Ovary (tissue), 9 donors: Measurements from ENCODE around the gene CLIC1. TPM values are rescaled to one million over a fixed set of nuclear protein-coding genes. Genes with fewer than 3 reads are reported as not detected.

Experiments
- DNase-seq, 5 donors: peaks; one replicate each; pipeline ENCODE4 v3.0.0-alpha.2; 2019 to 2020
- H3K27ac ChIP-seq, 2 donors: fragments of 200-600 bp; one replicate each; pipeline versions ENCODE4 v1.5.1 to v1.8.0; 2019 to 2022
- H3K27me3 ChIP-seq: fragments of 200-600 bp; one replicate; pipeline ENCODE4 v1.8.0; 2022
- H3K36me3 ChIP-seq: fragments of 200-600 bp; sonication (generic); one replicate; pipeline ENCODE4 v1.5.1; 2019
- H3K4me1 ChIP-seq: one replicate; pipeline ENCODE4 v1.8.1; 2013; ENCODE audit warnings: mild to moderate bottlenecking, moderate library complexity; ENCODE audit not compliant: insufficient read depth
- H3K4me3 ChIP-seq: fragments of 200-600 bp; sonication (generic); one replicate; pipeline ENCODE4 v1.5.1; 2017
- H3K9me3 ChIP-seq, 2 donors: fragments of 200-600 bp in 1 of 2; sonication (generic) in 1 of 2; one replicate each; pipeline versions ENCODE4 v1.5.1 to v1.8.1; 2013 to 2019; ENCODE audit warnings: mild to moderate bottlenecking in 1 of 2, moderate library complexity in 1 of 2
- EP300 ChIP-seq: sonication (generic); formaldehyde crosslinking; IDR thresholded peaks from one replicate; pipeline ENCODE4 v1.6.1; 2017; ENCODE audit warnings: antibody characterized with exemption
- POLR2A ChIP-seq: fragments of 450-650 bp; IDR thresholded peaks from one replicate; pipeline ENCODE4 v1.6.1; 2017; ENCODE audit warnings: antibody characterized with exemption, mild to moderate bottlenecking, moderate library complexity
- WGBS, 3 donors: extraction: QIAGEN DNeasy Blood & Tissue Kit in 1 of 3; methylation state at CpG; one replicate each; pipeline versions ENCODE4 v1.1.5 to v1.1.7; 2013 to 2017; 5-methylcytosine and 5-hydroxymethylcytosine counted together
- intact Hi-C, 4 donors: fragments of 100-400 bp; cut with DNase I; formaldehyde crosslinking; loops; one replicate each; pipeline versions ENCODE4 v1.11.0 to v1.15.1; 2022 to 2023
- polyA plus RNA-seq, 2 donors: library from polyadenylated mRNA; stranded (reverse); fragments of 200-250 nt in 1 of 2; fragments of 350-450 nt in 1 of 2; fragmentation: Illumina TruSeq in 1 of 2; extraction: RNeasy Lipid Tissue Mini Kit (QIAGEN cat#74804) in 1 of 2; gene quantifications; one replicate each; pipeline ENCODE4 v1.2.3, GENCODE V29; 2013 to 2014
- total RNA-seq, 7 donors: library from RNA; depleted of rRNA in 2 of 7; stranded (reverse); fragments of >200 nt in 2 of 7; fragmentation: NEBNext Ultra II Directional in 3 of 7; extraction: Animal tissue kit (Norgen Biotek cat#: 25700) in 3 of 7; gene quantifications; one replicate each; pipeline versions ENCODE4 v1.1.0 to v1.2.4, GENCODE V29; 2016 to 2023
- TF ChIP-seq, protein P1 (sequence below), 3 donors: fragments of 450-650 bp in 2 of 3; fragments of 200-600 bp in 1 of 3; IDR thresholded peaks; one replicate each; pipeline versions ENCODE4 v1.5.1 to v1.8.0; 2016 to 2022; ENCODE audit warnings: antibody characterized with exemption in 3 of 3, mild to moderate bottlenecking in 1 of 3
- donor health status: DM: no; HTN: no; CAD: no; lungs with moderate emphysema.
- donor health status: DM: no; HTN: no; CAD: no.
- donor health status: Bipolar disorder and iron deficiency.
- donor health status: DM: yes; HTN: yes; CAD: no.
- donor health status: DM: no; HTN: no; CAD: no.
- donor health status: DM: yes; HTN: yes; CAD: no.

The CLIC1 gene
- total and polyA plus RNA-seq, 9 donors: 128 to 473 (median 185) TPM

DNA sequence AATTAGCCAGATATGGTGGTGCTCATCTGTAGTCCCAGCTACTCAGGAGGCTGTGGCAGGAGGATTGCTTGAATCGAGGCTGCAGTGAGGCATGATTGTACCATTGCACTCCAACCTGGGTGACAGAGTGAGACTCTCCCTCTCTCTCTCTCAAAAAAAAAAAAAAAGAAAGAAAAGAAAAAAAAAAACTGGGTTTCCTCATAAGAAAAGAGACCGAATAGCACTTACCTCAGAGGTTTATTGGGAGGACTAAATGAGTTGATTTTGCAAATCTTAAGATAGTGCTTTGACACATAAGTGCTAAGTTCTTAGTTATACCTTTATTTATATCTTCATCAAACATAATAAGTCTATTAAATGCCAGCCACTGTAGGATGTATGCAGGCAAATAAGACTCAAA, 34.5 kb upstream of the CLIC1 start:
- WGBS, 3 donors: 80 to 86% (median 82%) methylated on average over 2 of the region's 2 CpGs
- intact Hi-C loops: loop anchor here in 1 of 4 donors (2.0 kb wide), 1 partner anchor 48 kb away; the partner anchor contains the start of gene MPIG6B

DNA sequence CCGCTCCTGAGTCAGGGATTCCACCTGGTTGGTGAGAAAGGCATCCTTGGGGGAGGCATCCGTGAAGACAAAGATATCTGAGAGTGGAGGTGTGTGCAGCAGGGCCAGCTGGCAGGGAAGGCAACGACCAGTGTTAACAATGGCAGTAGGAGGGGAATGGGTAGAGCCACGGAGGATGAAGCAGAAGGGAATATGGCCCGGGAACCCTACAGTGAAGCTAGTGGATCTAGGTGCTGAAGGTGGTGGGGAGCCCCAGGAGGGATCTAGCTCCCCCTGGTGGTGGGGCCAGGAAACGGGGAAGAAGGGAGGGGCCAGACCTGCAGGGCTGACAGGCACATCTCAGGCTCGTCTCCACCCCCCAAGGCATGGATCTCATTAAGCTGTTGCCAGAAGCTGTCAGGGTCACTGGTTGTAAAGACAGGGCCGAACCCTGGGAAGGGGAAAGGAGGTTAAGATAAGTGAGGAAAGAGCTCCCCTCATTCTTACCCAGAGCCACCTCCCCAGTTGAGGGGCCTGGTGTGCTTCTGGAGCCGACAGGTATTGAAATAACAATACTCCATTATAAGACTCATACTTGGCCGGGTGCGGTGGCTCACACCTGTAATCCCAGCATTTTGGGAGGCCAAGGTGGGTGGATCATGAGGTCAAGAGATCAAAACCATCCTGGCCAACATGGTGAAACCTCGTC, 33.5 kb upstream of the CLIC1 start:
- Histone ChIP-seq H3K27me3 (no peaks in the 10 kb centered on the region), H3K4me3 (no peak overlapping the region), H3K4me1 (peaks cover 3% of the 10 kb centered on the region), H3K36me3 (no peaks in the 10 kb centered on the region), H3K27ac (no peak overlapping the region), H3K9me3 (no peaks in the 10 kb centered on the region)
- intact Hi-C loops: loop anchor here in 1 of 4 donors (2.0 kb wide), 1 partner anchor 47 kb away; the partner anchor contains the start of gene MPIG6B
- no peak for TF ChIP-seq POLR2A
- 58 to 67% (median 59%) methylated on average over 12 of the region's 12 CpGs for WGBS, 3 donors
- DNase-seq: no peak

More for the DNA sequence above, 34.5 kb upstream of the CLIC1 start:
- Histone ChIP-seq H3K27ac (no peak overlapping the region), H3K4me3 (no peak overlapping the region), H3K36me3 (no peaks in the 10 kb centered on the region), H3K27me3 (no peaks in the 10 kb centered on the region), H3K9me3 (no peaks in the 10 kb centered on the region), H3K4me1 (peaks cover 3% of the 10 kb centered on the region)
- no peak for DNase-seq
- TF ChIP-seq EP300 (no peak), POLR2A (no peak)
- TF ChIP-seq, protein P1, sequence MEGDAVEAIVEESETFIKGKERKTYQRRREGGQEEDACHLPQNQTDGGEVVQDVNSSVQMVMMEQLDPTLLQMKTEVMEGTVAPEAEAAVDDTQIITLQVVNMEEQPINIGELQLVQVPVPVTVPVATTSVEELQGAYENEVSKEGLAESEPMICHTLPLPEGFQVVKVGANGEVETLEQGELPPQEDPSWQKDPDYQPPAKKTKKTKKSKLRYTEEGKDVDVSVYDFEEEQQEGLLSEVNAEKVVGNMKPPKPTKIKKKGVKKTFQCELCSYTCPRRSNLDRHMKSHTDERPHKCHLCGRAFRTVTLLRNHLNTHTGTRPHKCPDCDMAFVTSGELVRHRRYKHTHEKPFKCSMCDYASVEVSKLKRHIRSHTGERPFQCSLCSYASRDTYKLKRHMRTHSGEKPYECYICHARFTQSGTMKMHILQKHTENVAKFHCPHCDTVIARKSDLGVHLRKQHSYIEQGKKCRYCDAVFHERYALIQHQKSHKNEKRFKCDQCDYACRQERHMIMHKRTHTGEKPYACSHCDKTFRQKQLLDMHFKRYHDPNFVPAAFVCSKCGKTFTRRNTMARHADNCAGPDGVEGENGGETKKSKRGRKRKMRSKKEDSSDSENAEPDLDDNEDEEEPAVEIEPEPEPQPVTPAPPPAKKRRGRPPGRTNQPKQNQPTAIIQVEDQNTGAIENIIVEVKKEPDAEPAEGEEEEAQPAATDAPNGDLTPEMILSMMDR (IDR thresholded peaks at IDR 0.05): no peak

DNA sequence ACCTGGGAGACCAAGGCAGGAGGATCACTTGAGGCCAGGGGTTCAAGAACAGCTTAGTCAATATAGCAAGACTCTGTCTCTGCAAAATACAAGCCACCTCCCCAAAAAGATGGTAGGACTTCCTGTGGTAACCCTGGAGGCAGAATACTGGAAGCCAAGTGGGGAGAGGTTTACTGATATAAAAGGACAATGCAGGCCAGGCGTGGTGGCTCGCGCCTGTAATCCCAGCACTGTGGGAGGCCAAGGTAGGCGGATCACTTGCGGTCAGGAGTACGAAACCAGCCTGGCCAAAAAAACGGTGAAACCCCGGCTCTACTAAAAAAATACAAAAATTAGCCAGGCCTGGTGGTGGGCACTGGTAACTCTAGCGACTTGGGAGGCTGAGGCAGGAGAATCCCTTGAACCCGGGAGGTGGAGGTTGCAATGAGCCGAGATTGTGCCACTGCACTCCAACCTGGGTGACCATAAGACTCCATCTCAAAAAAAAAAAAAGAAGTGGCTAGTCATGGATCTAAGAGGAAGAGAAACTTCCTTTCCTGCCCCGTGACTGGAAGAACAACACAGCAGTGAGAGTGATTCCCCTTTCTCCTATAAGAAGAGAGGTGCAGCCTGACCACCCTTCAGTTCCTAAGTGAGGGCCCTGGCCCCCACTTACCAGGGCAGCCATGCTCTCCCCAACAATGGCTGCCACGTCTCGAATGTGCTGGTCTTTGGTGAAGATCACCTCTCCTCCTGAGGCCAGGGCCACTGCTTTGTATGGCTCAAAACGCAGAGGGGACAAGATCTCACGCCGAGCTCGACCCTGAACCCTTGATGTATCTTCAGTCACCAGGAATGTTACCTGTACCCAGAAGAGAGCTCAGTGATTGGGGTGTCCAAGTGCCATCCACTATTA, 32.3 kb upstream of the CLIC1 start:
- WGBS, 3 donors: 92 to 93% (median 93%) methylated on average over 18 of the region's 18 CpGs
- no peak for DNase-seq
- intact Hi-C loops: no loop called here
- H3K9me3 ChIP-seq: no peaks in the 10 kb centered on the region
- no peak overlapping the region for H3K4me3 ChIP-seq
- no peaks in the 10 kb centered on the region for H3K36me3 ChIP-seq
- TF ChIP-seq, protein P1 (IDR thresholded peaks at IDR 0.05): no peak
- no peak for TF ChIP-seq POLR2A
- no peak for TF ChIP-seq EP300
- no peak overlapping the region for H3K27ac ChIP-seq
- peaks cover 3% of the 10 kb centered on the region for H3K4me1 ChIP-seq
- H3K27me3 ChIP-seq: no peaks in the 10 kb centered on the region

DNA sequence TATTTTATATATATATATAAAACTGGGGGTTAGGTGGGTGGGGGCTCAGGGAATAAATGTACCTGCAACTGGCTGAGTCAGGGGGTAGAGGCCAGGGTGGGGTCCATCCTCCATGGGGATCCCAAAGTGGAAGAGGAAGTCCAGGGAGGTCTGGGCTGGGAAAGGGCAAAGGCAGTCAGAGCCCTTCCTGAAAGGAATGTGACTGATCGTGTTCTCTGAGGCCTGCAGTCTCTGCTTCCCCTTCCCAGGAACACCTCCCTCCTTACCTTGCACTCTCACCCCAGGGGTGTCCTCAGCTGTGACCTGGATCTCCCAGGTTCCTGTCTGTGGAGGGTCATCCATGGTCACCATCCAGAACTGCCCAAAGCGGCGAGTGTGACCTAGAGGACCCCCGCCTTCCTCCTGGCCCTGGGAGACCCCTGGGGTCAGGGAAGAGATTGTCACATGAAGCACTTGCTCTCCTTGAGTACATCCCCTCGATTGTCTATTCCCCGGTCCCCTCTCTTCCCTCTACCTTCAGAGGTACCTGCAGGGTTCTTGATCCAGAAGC, 30.8 kb upstream of the CLIC1 start:
- intact Hi-C loops: no loop called here
- H3K27me3 ChIP-seq: no peaks in the 10 kb centered on the region
- 75 to 84% (median 82%) methylated on average over 6 of the region's 6 CpGs for WGBS, 3 donors
- peaks cover 3% of the 10 kb centered on the region for H3K4me1 ChIP-seq
- TF ChIP-seq, protein P1 (IDR thresholded peaks at IDR 0.05): no peak
- TF ChIP-seq EP300: no peak
- H3K36me3 ChIP-seq: no peaks in the 10 kb centered on the region
- no peak for DNase-seq
- H3K4me3 ChIP-seq: no peak overlapping the region
- H3K27ac ChIP-seq: no peak overlapping the region
- no peaks in the 10 kb centered on the region for H3K9me3 ChIP-seq
